ENCODE measurements around the gene NPIPA3.
"Not testable (repeated sequence)": the region's sequence is repeated elsewhere in the genome, so short reads cannot be mapped to it uniquely, and the experiment has no call there.

Gene NPIPA3

DNA sequence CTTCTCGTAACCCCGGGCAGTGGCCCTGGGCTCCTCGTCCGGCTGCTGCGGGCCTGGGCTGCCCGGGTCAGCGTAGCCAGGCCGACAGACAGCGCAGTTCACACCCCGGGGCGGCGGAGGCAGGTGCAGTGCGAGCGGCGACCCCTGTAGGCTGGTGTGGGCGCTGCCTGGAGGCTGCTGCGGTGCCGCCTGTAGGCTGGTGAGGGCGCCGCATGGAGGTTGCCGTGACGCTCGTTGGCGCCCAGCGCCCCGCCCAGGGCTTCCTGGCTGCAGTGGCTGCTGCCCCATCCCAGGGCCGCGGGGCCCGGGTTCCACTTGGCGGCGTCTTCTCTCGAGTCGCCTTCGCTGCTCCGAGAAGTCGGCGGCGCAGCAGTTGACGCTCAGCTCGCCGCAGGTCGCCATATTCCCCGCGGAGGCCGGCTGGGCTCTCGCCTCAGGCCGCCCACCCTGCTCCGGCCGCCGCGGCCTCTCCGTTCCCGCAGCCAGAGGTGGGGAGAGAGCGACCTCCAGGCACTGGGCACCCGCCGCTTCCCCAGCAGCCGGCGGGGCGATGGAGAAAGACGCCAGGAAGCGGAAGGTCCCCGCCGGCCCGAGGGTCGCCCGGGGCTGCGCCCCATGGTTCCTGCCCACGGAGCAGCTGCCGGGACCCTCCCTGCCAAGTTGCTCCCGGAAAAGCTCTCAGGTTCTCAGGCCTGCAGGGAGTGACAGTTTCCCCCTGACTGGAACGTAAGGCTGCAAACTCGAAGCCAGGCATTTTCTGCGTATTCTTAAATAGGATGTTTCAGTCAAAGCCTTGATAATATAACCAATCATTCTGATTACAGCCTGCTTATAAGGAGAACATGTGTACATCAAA, at the start of gene NPIPA3:
TSS of gene NPIPA3 (plus strand) at position 256 of the 856 bp plus-strand sequence. CDS start 5,533 bp downstream, outside the sequence.
- DNase-seq; intact Hi-C loops (cut with DNase I): not testable (repeated sequence)

- DNase-seq = no peak
- intact Hi-C loops (cut with DNase I) = no loop called here
These were observed 45.1 kb upstream of the NPIPA3 start for GRCh38 chr16:14658063-14658462.

- peak in 1 of 10 donors; percentile 57 for DNase-seq
These were observed 35.6 kb upstream of the NPIPA3 start for GRCh38 chr16:14667347-14668266.

GRCh38 chr16:14668556-14669223, 34.5 kb upstream of the NPIPA3 start:
- DNase-seq = peak in 1 of 10 donors; percentile 9
- intact Hi-C loops (cut with DNase I) = no loop called here

More at GRCh38 chr16:14667347-14668266, 35.6 kb upstream of the NPIPA3 start:
- intact Hi-C loops (cut with DNase I) = no loop called here

DNA sequence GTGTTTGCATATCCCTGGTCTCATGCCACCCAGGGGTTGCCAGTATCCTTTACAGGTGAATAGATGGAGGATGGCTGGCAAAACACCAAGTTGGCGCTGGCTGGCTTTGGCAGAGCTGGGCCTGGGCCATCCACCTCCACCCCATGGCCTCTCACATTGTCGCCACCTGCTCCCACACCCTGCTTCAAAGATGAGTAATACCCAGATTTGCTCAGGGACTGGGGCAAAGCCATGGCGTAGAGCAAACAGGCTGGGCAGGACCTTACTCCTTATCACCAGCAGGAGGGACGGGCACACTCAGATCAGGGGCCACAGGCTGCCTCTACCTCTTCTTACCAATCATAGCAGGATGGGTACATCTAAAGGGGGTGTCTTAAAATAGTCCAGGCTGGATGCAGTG, 33.4 kb upstream of the NPIPA3 start:
- intact Hi-C loops (cut with DNase I) = no loop called here
- DNase-seq = peak in 1 of 10 donors; percentile 77

GRCh38 chr16:14672403-14672971, 30.7 kb upstream of the NPIPA3 start:
- intact Hi-C loops (cut with DNase I) = no loop called here
- DNase-seq = peak in 1 of 10 donors; percentile 6

- intact Hi-C loops (cut with DNase I) = no loop called here
- DNase-seq = no peak
These were observed 26.6 kb upstream of the NPIPA3 start for GRCh38 chr16:14676633-14677032.

- DNase-seq = no peak
- intact Hi-C loops (cut with DNase I) = no loop called here
These were observed 25.6 kb upstream of the NPIPA3 start for GRCh38 chr16:14677627-14678026.

DNA sequence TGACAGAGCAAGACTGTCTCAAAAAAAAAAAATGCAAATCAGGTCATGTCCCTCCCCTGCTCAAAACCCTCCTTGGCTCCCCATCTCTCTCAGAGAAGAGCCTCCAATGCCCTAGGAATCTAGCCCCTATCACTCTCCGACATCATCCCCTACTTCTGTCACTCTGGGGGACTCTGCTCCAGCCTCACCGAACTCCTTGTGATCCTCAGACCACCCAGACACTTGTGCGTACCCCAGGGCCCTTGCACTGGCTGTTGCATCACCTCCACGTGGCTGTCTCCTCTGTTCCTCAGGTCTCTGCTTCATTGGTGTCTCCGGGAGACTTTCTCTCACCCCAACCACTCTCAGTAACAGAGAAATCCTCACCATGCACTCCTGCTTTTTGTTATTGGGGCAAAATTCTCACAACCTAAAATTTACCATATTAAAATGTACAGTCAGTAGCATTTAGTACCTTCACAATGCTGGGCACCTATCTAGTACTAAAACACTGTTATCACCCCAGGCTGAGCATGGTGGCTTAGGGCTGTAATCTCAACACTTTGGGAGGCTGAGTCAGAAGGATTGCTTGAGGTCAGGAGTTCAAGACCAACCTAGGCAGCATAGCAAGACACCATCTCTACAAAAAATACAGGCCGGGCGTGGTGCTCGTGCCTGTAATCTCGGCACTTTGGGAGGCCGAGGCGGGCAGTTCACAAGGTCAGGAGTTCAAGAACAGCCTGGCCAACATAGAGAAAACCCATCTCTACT, 24.3 kb upstream of the NPIPA3 start:
- peak in 1 of 10 donors; percentile 2 for DNase-seq
- intact Hi-C loops (cut with DNase I) = no loop called here

- DNase-seq = peak in 1 of 10 donors; percentile 25
- intact Hi-C loops (cut with DNase I) = not testable (repeated sequence)
These were observed 22.8 kb upstream of the NPIPA3 start for GRCh38 chr16:14680396-14680795.

DNA sequence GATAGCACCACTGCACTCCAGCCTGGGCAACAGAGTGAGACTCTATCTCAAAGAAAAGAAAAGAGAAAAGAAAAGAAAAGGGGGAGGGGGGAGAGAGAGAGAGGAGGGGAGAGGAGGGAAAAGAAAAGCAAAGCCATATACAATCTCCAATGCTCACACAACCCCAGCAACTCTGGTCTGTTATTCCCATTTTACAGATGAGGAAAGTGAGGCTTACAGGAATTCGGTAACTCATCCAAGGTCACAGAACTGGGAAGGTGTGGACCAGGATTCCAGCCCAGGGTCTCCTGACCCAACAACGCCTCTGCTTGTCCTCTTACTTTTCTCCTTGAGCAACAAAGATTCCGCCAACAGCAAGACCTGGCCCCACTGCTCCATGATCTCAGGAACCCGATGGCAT, 22.1 kb upstream of the NPIPA3 start:
- peak in 1 of 10 donors; percentile 29 for DNase-seq
- intact Hi-C loops (cut with DNase I) = no loop called here

GRCh38 chr16:14682121-14682520, 21.1 kb upstream of the NPIPA3 start:
- intact Hi-C loops (cut with DNase I) = no loop called here
- DNase-seq = peak in 1 of 10 donors; percentile 38

DNA sequence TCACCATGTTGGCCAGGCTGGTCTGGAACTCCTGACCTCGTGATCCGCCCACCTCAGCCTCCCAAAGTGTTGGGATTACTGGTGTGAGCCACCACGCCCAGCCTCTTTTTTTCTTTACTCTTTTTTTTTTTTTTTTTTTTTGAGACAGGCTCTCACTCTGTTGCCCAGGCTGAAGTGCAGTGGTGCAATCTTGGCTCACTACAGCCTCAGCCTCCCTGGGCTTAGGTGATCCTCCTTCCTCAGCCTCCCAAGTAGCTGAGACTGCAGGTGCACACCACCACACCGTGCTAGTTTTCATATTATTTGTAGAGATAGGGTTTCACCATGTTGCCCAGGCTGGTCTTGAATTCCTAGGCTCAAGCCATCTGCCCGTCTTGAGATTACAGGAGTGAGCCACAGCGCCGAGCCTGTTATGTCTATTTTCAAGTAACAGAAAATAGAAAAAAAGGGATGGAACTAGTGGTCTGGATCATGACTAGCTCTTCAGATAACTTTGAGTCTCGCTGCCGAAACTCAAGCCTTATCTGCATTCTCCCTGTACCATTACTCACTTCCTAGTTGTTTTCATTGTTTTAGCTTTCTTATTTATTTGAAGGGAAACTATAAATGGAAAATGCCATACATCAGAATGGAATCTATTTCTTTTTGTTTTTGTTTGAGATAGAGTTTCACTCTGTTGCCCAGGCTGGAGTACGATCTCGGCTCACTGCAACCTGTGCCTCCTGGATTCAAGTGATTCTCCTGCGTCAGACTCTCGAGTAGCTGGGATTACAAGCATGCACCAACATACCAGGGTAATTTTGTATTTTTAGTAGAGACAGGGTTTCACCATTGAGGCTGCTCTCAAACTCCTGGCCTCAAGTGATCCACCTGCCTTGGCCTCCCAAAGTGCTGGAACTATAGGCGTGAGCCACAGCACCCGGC, 17.1 kb upstream of the NPIPA3 start:
- intact Hi-C loops (cut with DNase I) = not testable (repeated sequence)
- peak in 1 of 10 donors; percentile 22 for DNase-seq

DNA sequence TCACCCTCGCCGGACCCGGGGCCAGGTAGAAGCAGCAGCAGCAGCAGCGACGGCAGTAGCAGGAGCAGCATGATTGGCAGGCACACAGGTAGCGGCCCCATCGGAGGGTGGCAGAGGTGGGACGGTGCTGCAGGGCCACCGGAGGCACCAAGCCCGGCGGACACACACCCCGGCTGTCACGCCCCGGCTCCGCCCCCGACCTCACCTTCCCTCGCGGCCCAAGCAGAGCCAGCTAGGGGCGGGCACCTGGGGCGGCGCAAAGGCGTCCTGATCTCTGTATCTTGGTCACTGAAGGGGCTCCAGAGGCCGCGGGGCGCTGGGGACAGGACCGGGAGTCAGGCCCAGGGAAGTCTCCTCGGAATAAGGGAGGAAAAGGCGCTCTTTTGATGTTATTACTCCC, 9.1 kb upstream of the NPIPA3 start, which contains the start of gene PLA2G10:
TSS of gene PLA2G10 (minus strand) at position 180 of the 400 bp plus-strand sequence. CDS start at position 101, 79 bp downstream.
- intact Hi-C loops (cut with DNase I); DNase-seq: not testable (repeated sequence)

DNA sequence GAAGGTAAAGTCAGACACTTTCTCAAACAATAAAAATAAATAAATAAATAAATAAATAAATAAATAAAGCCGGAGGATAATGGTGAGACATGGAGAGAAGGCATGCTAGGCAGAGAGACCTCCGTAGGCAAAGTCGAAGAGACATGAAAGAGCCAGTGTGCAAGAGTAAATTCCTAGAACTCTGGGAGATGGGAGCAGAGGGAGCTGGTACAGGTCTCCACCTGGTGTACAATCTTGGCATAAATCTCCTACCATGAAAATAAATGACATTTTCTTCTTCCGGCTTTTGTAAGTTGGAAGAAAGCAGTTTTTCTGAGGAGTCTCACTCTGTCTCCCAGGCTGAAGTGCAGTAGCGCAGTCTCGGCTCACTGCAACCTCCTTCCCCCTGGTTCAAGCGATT, 1.4 kb upstream of the NPIPA3 start:
- DNase-seq; intact Hi-C loops (cut with DNase I): not testable (repeated sequence)

DNA sequence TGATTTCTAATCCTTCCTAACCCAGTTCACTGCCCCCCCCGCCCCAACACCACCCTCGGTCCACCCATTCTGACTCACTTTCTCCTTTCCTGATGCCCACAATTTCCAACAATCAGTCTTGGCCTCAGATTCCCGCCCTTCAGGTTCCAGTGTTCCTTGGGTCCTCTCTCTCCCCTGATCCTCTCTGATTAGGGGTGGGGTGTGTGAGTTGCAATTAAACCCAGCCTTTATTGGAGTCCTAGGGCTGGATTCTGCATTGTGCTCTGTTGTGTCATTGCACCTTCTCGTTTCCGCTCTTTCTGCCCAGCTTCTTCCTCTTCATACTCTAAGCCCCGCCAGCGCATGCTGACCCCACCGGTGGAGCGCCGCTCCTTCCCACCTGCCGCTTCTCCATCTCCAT, 539 bp upstream of the NPIPA3 start:
- intact Hi-C loops (cut with DNase I); DNase-seq: not testable (repeated sequence)

GRCh38 chr16:14733233-14733632, 30.0 kb downstream of the NPIPA3 start:
- DNase-seq; intact Hi-C loops (cut with DNase I): not testable (repeated sequence)

GRCh38 chr16:14740832-14741385, 37.7 kb downstream of the NPIPA3 start:
- DNase-seq; intact Hi-C loops (cut with DNase I): not testable (repeated sequence)
